ENCODE data around the gene CCL22.
"Not testable (repeated sequence)": the region's sequence is repeated elsewhere in the genome, so short reads cannot be mapped to it uniquely, and the experiment has no call there.

The CCL22 gene

DNA sequence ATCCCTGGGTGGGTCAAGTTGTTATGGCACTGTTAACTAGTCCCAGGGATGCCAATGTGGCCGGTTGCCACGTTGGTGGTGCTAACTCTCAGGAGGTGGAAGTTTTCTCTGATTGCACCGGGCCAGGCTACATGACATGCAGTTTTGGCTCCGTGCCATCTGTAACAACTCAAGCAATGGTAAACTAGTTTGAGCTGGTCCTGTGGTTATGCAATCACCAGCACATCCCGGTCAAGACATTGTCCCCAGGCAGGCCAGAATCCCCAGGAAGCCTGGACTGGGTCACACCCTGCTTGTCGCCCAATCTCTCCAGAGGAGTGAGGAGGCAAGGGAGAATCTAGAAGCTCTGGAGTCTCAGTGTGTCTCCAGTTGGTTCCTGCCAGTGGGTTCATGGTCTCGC lies 35.9 kb downstream of the CCL22 start:
- Histone ChIP-seq H3K36me3 (ENCODE audit: control insufficient read depth, insufficient read depth, low read length) (no peaks in the 10 kb centered on the region), H3K9ac (ENCODE audit: low read length) (no peak overlapping the region), H3K4me1 (ENCODE audit: control insufficient read depth, insufficient read depth, low read length) (no peaks in the 10 kb centered on the region), H3K27ac (ENCODE audit: low read depth, low read length) (no peak overlapping the region), H3K4me3 (ENCODE audit: low read length) (no peak overlapping the region), H3K27me3 (ENCODE audit: control insufficient read depth, insufficient read depth, low read length) (no peaks in the 10 kb centered on the region)

DNA sequence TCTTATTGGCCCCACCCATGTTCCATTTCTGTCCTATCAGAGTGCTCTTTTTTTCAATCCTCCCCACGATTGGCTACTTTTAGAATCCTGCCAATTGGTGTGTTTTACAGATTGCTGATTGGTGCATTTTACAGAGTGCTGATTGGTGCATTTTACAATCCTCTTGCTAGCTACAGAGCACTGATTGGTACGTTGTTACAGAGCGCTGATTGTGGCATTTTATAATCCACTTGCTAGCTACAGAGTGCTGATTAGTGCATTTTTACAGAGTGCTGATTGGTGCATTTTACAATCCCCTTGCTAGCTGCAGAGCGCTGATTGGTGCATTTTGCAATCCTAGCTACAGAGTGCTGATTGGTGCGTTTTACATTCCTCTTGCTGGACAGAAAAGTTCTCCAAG lies 36.4 kb downstream of the CCL22 start:
- H3K4me3 ChIP-seq (ENCODE audit: low read length), result no peak overlapping the region
- H3K36me3 ChIP-seq (ENCODE audit: control insufficient read depth, insufficient read depth, low read length), result no peaks in the 10 kb centered on the region
- H3K4me1 ChIP-seq (ENCODE audit: control insufficient read depth, insufficient read depth, low read length), result no peaks in the 10 kb centered on the region
- no peak overlapping the region for H3K27ac ChIP-seq (ENCODE audit: low read depth, low read length)
- no peaks in the 10 kb centered on the region for H3K27me3 ChIP-seq (ENCODE audit: control insufficient read depth, insufficient read depth, low read length)
- H3K9ac ChIP-seq (ENCODE audit: low read length), result no peak overlapping the region

DNA sequence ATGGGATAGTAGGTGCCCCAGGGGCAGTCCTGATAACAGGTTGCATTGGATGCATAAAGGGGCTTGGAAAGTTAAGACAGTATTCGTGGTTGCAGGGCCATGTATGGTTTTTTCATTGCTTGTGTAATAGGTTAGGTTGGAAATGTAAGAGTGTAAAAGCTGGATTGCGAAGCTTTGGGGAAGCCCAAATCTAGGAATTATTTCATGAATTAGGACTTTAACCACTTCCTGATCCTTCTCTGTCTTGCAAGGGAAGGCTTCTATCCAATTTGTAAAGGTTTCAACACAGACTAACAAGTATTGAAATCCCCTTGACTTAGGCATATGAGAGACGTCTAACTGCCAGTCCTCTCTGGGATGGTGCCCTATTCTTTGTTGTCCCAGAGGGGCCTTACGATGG lies 38.2 kb downstream of the CCL22 start:
- Histone ChIP-seq H3K9ac (ENCODE audit: low read length) (no peak overlapping the region), H3K27ac (ENCODE audit: low read depth, low read length) (no peak overlapping the region), H3K4me1 (ENCODE audit: control insufficient read depth, insufficient read depth, low read length) (no peaks in the 10 kb centered on the region), H3K36me3 (ENCODE audit: control insufficient read depth, insufficient read depth, low read length) (no peaks in the 10 kb centered on the region), H3K27me3 (ENCODE audit: control insufficient read depth, insufficient read depth, low read length) (no peaks in the 10 kb centered on the region), H3K4me3 (ENCODE audit: low read length) (no peak overlapping the region)

DNA sequence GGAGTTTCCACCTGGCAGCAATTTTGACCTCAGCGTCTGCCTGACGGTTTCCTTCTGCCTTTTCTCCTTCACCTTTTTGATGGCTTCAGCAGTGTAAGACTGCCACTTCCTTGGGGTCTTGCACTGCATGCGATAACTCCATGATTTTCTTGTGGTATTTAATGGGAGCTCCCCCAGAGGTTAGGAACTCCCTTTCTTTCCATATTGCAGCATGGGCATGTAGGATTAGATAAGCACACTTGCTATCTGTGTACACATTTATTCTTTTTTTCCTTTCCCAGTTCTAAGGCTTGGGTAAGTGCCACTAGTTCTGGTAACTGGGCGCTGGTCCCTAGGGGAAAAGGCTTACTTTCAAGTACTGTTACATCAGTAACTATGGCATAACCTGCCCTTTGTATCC lies 38.9 kb downstream of the CCL22 start:
- not testable (repeated sequence) for H3K27me3 ChIP-seq (ENCODE audit: control insufficient read depth, insufficient read depth, low read length); H3K4me1 ChIP-seq (ENCODE audit: control insufficient read depth, insufficient read depth, low read length); H3K4me3 ChIP-seq (ENCODE audit: low read length); H3K36me3 ChIP-seq (ENCODE audit: control insufficient read depth, insufficient read depth, low read length); H3K27ac ChIP-seq (ENCODE audit: low read depth, low read length); H3K9ac ChIP-seq (ENCODE audit: low read length)

DNA sequence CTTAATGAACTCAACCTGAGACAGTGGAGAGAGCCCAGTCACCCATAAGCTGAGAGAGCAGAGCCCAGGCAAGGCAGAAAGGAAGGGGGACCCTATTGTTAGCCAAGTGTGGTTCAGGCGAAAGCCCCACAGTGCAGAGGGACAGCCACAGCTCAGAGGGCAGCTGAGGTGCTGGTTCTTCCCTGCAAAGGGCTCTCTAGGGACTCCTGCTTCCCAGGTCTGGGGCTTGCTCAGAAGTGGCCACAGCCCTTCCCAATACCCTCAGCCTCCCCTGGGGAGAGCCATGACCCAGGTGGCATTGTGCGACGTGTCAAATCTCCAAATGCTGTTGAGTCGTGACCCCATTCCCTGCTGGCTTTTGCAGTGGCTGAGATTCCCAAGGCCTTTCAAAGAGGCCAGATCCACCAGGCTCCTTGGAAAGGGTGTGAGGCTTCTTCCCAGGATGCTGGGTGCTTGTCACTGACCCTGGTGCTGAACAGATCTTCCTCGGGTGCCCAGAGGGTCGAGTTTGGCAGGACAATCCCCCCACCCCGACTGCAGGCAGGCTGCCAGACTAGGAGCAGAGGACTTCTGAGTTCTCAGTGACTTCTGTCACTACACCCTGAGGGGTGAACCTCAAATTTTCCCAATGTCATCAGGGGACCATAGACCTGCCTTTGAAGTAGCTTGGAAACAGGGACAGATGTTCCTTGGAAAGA lies 43.5 kb downstream of the CCL22 start:
- no peak overlapping the region for H3K9ac ChIP-seq (ENCODE audit: low read length)

DNA sequence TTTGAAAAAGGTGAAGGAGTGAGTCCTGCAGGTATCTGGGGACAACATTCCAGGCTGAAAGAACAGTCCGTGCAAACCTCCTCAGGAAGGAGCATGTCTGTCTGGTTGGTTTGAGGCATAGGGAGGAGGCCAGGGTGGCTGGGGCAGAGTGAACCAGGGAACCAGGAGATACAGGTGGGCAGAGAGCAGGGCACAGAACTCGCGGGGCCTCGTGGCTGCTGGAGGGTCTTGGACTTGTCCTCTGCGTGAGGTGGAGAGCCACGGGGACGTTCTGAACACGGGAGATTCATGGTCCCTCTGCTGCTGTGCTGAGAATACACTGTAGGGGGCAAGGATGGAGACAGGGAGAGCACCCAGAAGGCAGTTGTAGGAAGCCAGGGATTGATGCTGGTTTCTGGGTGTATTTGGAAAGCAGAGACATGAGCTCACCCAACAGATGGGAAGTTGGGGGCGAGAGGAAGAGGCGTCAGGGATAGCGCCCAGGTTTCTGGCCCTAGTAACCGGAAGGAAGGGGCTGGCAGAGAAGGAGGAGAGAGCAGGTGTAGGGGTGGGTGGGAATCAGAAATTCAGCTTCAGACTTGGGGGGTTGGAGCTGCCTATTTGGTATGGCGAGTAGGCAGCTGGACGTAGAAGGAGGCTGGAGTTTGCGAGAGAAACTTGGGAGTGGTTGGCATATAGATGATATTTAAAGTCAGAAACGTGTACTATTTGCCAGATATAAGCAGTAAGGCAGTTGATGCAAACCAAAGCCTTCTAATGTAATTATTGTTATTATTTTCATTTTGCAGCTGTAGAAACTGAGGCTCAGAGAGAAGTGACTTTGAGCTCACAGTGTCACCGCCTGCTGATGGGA lies 45.6 kb downstream of the CCL22 start, which contains the start of gene CCL17:
Gene CCL17 (plus strand): TSS at position 803 of the 853 bp plus-strand sequence. CDS start 9,166 bp downstream, outside the sequence.
- H3K27ac ChIP-seq (ENCODE audit: low read depth, low read length), result no peak within 1 kb of the TSS
- H3K4me1 ChIP-seq (ENCODE audit: control insufficient read depth, insufficient read depth, low read length), result no peaks in the 10 kb centered on the region
- no peak within 1 kb of the TSS for H3K9ac ChIP-seq (ENCODE audit: low read length)

More for the DNA sequence above, 43.5 kb downstream of the CCL22 start:
- H3K4me1 ChIP-seq (ENCODE audit: control insufficient read depth, insufficient read depth, low read length), result no peaks in the 10 kb centered on the region
- no peak overlapping the region for H3K4me3 ChIP-seq (ENCODE audit: low read length)
- no peaks in the 10 kb centered on the region for H3K27me3 ChIP-seq (ENCODE audit: control insufficient read depth, insufficient read depth, low read length)
- no peak overlapping the region for H3K27ac ChIP-seq (ENCODE audit: low read depth, low read length)
- H3K36me3 ChIP-seq (ENCODE audit: control insufficient read depth, insufficient read depth, low read length), result no peaks in the 10 kb centered on the region

DNA sequence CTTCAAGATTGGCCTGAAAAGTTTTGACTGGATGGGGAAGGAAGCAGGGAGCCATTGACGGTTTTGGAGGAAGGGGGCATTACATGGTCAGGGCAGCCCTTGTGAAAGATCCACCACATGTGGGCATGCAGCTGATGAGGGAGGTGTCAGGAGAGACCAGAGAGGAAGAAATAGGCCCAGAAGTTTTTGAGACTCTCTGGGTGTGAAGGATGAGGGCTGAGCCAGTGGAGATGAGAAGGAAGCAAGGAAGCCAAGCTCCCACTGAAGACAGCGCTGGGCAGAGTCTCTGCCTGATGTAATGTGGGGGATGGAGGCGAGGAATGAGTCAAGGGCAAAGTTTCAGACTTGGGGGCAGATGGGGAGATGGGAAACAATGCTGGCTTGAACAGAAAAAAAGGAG lies 46.5 kb downstream of the CCL22 start:
- no peaks in the 10 kb centered on the region for H3K4me1 ChIP-seq (ENCODE audit: control insufficient read depth, insufficient read depth, low read length)
- no peak overlapping the region for H3K9ac ChIP-seq (ENCODE audit: low read length)
- no peak overlapping the region for H3K4me3 ChIP-seq (ENCODE audit: low read length)
- H3K27me3 ChIP-seq (ENCODE audit: control insufficient read depth, insufficient read depth, low read length), result no peaks in the 10 kb centered on the region
- H3K36me3 ChIP-seq (ENCODE audit: control insufficient read depth, insufficient read depth, low read length), result no peaks in the 10 kb centered on the region
- H3K27ac ChIP-seq (ENCODE audit: low read depth, low read length), result no peak overlapping the region

More for the DNA sequence above, 45.6 kb downstream of the CCL22 start, which contains the start of gene CCL17:
- Histone ChIP-seq H3K27me3 (ENCODE audit: control insufficient read depth, insufficient read depth, low read length) (no peaks in the 10 kb centered on the region), H3K36me3 (ENCODE audit: control insufficient read depth, insufficient read depth, low read length) (no peaks in the 10 kb centered on the region), H3K4me3 (ENCODE audit: low read length) (no peak within 1 kb of the TSS)

DNA sequence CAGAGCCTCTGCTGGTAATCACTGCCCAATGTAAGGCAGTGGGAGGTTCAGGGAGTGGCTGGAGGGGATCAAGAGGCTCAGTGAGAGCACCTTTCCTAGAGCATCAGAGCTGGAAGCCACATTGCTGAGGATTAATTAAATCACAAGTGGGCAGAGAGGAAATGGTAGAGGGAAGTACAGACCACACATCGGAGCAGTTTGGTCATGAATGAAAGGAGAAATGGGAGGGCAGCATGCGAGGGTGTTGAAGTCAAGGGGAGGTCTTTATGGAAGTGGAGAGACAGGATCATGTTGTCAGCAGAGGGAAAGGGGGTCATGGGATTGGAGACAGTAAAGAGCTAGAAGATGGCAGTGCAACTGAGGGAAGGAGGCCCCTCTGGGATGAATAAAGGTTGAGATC lies 48.3 kb downstream of the CCL22 start:
- no peak overlapping the region for H3K9ac ChIP-seq (ENCODE audit: low read length)
- no peaks in the 10 kb centered on the region for H3K36me3 ChIP-seq (ENCODE audit: control insufficient read depth, insufficient read depth, low read length)
- H3K4me3 ChIP-seq (ENCODE audit: low read length), result no peak overlapping the region
- H3K27me3 ChIP-seq (ENCODE audit: control insufficient read depth, insufficient read depth, low read length), result no peaks in the 10 kb centered on the region
- H3K4me1 ChIP-seq (ENCODE audit: control insufficient read depth, insufficient read depth, low read length), result no peaks in the 10 kb centered on the region
- no peak overlapping the region for H3K27ac ChIP-seq (ENCODE audit: low read depth, low read length)

DNA sequence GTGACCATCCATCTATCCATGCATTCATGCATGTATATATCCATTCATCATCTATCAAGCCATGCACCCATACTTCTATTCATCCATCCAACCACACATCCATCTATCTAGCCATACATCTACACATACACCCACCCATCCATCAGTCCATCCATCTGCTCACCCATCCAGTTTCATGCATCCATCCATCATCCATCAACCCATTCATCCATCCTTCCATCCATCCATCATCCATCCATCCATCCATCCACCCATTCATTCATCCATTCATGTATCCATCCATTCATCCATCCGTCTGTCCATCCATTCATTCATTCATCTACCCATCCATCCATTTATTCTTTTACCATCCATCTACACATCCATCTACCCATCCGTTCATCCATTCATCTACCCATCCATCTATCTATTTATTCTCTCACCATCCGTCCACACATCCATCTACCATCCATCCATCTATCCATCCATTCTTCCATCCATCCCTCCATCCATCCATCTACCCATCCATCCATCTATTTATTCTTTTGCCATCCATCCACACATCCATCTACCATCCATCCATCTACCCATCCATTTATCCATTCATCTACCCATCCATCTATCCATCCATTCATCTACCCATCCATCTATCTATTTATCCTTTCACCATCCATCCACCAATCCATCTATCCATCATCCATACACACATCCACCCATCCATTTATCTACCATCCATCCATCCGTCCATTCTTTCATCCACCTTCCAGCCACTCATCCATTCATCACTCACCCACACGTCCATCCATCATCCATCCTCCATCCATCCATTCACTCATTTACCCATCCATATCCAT lies 49.2 kb downstream of the CCL22 start:
- Histone ChIP-seq H3K9ac (ENCODE audit: low read length) (no peak overlapping the region), H3K27ac (ENCODE audit: low read depth, low read length) (no peak overlapping the region), H3K4me1 (ENCODE audit: control insufficient read depth, insufficient read depth, low read length) (no peaks in the 10 kb centered on the region), H3K36me3 (ENCODE audit: control insufficient read depth, insufficient read depth, low read length) (no peaks in the 10 kb centered on the region), H3K4me3 (ENCODE audit: low read length) (no peak overlapping the region), H3K27me3 (ENCODE audit: control insufficient read depth, insufficient read depth, low read length) (no peaks in the 10 kb centered on the region)

DNA sequence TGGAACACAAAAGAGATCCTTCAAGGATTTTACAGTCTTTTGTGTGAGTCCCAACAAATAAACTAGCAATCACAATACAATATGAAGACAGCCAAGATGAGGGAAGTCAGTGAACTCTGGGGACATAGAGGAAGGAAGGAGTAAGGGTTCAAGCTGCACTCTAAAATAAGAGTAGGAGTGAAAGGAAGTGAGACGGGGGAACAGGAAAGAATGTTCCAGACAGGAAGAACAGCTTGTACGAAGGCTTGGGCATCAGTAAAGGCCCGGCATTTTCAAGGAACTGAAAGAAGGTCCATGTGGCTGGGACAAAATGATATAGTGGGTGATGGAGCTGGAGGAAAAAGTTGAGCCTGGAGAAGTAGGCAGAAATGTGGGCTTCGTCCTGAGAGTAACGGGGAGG lies 50.5 kb downstream of the CCL22 start:
- Histone ChIP-seq H3K4me1 (ENCODE audit: control insufficient read depth, insufficient read depth, low read length) (no peaks in the 10 kb centered on the region), H3K36me3 (ENCODE audit: control insufficient read depth, insufficient read depth, low read length) (no peaks in the 10 kb centered on the region), H3K27me3 (ENCODE audit: control insufficient read depth, insufficient read depth, low read length) (no peaks in the 10 kb centered on the region), H3K9ac (ENCODE audit: low read length) (no peak overlapping the region), H3K27ac (ENCODE audit: low read depth, low read length) (no peak overlapping the region), H3K4me3 (ENCODE audit: low read length) (no peak overlapping the region)

DNA sequence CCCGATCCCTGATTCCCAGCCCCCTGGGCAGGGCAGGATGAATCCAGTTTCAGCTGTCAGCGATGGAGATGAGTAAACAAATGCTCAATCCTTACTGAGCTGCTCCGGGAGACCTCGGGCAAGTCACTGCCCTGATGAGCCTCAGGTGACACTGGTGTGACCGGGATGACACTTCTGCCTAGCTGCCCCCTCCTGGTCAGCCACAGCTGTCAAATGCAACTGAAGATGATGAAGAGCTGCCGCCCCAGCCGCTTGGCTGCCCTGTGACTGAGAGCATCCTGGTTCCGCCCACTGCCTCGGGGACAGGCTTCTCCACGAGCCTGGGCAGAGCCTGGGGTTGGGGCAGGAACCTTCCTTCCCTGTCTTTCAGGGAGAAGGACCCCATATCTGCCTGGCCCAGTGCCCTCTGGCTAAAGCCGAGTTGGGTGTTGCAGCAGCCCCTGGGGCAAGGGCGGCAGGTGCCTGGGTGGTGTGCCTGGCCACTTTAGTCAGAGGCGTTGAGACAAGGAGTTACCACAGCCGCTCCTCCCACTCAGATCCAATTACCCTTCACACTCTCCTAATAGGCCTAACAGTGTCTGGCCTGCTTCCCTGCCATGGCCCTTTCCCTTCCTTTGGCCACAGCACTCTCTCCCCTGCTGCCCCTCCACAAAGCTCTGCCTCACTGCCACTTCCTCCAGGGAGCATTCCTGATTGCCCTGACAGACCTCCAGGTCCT lies 51.4 kb downstream of the CCL22 start:
- H3K27me3 ChIP-seq (ENCODE audit: control insufficient read depth, insufficient read depth, low read length), result no peaks in the 10 kb centered on the region
- H3K27ac ChIP-seq (ENCODE audit: low read depth, low read length), result no peak overlapping the region
- no peak overlapping the region for H3K4me3 ChIP-seq (ENCODE audit: low read length)
- no peaks in the 10 kb centered on the region for H3K4me1 ChIP-seq (ENCODE audit: control insufficient read depth, insufficient read depth, low read length)
- no peak overlapping the region for H3K9ac ChIP-seq (ENCODE audit: low read length)
- H3K36me3 ChIP-seq (ENCODE audit: control insufficient read depth, insufficient read depth, low read length), result no peaks in the 10 kb centered on the region
